ENCODE results near the gene ASB13.

DNA sequence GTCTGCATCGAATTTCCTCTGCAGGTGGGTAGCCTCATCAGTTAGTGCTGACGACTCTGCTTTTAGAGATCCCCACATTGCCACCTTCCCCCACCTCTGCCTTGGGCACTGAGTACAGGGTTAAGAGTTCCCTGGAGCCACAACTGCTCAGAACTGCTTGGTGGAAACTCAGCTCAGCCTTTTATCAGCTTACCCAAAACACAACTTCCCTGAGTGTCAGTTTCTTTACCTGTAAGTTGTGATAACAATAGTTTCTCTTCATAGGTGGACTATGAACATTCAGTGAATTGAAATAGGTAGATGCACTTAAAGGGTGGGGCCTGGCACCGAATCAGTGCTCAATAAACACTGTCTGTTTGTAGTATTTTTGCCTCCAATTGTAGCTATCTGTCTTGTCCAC, 11.3 kb downstream of the ASB13 start:
- TF ChIP-seq POLR2A (IDR thresholded peaks at IDR 0.05; ENCODE audit: low read length) (no peak), GATA1 (IDR thresholded peaks at IDR 0.05; ENCODE audit: low read depth, low read length) (no peak)

All from erythroblast (primary cell).